GM12865 (cell line): ENCODE results near the gene DPPA2.
A peak's percentile ranks its signal among the peaks of the same experiment; 100 is the strongest.

Source experiments
- DNase-seq: peaks from one replicate; pipeline ENCODE4 v3.0.0; 2010; ENCODE audit warnings: low read depth
- H3K4me3 ChIP-seq: 2 replicates; pipeline ENCODE4 v1.5.1; 2011; ENCODE audit warnings: mild to moderate bottlenecking, low read depth, low read length, control low read depth
- CTCF ChIP-seq: IDR thresholded peaks from 2 replicates; pipeline ENCODE4 v1.5.1; 2011; ENCODE audit warnings: low read length, control low read depth, low read depth, inconsistent platforms; ENCODE audit not compliant: insufficient read depth; ENCODE audit errors: missing control alignments

DPPA2 gene

DNA sequence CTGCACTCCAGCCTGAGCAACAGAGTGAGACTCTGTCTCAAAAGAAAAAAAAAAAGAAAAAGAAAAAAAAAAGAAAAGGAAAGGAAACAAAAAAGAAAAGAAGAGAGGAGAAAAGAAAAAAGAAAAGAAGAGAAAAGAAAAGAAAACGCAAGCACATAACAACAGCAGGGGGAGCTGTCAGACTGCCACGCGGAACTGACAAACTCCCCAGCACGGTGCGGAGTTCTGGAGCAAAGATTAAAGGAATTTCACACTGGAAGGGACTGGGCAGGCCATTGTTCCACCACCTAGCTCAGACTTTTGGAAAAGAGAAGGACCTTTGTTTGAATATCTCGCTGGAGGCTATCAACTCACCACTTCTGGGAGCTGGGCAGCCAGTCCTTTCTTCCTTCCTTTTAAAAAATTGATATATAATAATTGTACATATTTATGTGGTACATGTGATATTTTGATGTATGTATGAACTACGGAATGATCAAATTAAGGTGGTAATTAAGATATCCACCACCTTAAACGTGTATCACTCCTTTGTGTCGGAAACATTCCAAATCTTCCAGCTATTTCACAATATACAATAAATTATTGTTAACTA lies 40.5 kb downstream of the DPPA2 start:
- peak; percentile 1 for DNase-seq
- H3K4me3 ChIP-seq, result no peak overlapping the region
- TF ChIP-seq CTCF, result peak; percentile 17

GRCh38 chr3:109270779-109271178 lies 45.5 kb downstream of the DPPA2 start:
- no peak for DNase-seq
- H3K4me3 ChIP-seq, result no peak overlapping the region
- TF ChIP-seq CTCF, result no peak

GRCh38 chr3:109269577-109270275 lies 46.6 kb downstream of the DPPA2 start:
- H3K4me3 ChIP-seq, result no peak overlapping the region
- TF ChIP-seq CTCF, result no peak
- DNase-seq, result no peak

DNA sequence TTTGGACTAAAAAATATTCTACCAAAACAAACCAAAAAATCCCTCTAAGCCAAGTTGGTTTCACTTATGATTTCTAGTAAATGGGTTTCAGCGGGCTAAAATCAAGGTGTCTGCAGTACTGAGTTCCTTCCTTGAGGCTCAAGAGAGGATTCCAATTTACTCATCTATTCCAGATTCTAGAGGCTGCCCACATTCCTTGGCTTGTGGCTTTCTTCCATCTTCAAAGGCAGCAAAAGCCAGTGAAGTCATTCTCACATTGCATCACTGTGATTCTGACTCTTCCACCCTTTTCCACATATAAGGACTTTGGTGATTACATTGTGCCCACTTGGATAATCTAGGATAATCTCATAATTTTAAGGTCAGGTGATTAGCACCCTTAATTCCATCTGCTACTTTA lies 48.1 kb downstream of the DPPA2 start:
- no peak for TF ChIP-seq CTCF
- DNase-seq, result no peak
- no peak overlapping the region for H3K4me3 ChIP-seq

DNA sequence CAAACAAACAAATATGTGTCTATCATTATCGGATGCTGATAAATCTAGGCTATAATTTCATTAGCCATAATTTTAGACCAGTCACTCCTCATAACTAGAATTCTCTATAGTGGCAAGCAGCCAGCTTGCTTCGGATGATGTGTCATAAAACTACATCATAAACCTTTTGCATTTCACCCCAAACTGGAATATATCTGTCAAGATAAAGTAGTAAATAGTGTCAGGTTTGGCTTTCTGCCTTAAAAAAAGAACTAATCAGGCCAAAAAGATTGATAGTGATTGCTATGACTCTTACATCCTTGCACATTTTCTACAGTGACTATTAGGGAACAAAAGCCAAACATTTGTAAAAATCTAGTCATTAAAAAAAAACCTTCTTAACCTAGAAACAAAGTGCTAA lies 51.0 kb downstream of the DPPA2 start:
- TF ChIP-seq CTCF, result no peak
- DNase-seq, result no peak
- no peak overlapping the region for H3K4me3 ChIP-seq

DNA sequence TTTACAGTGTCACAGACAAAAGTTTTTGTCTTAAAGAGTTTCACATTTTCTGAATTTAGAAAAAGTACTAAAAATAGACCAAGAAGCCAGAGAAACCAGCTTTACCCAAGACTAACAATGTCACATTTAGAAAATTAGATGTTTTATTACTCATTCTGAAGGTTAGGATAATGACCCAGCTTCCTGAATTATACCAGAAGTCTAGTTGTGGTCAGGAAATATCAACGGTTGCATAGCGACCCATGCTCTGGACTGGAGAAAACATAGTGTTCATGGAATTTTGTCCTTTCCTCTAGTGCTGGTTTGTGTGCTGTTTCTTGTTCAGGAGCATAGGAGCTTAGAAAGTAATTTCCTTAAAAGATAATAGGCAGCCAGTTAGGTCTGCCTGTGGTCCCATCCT lies 59.0 kb downstream of the DPPA2 start:
- no peak for TF ChIP-seq CTCF
- DNase-seq, result no peak

DNA sequence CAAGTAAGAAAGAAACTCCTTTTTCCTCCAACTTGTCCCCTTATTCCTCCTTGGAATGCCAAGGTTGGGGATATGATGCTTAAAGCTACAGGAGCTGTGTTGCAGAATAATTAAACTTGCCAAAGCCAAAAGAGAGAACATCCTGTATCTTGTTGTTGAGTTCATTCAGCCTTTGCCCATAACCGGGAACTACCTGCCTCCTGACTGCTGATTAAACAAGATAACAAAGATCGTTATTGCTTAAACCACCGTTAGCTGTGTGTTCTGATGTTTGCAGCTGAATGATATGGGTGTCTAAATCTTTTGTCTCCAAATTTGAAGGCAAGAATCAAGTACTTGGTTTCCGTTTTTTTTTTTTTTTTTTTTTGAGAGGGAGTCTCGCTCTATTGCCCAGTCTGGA lies 61.5 kb downstream of the DPPA2 start:
- no peak for TF ChIP-seq CTCF
- H3K4me3 ChIP-seq, result no peak overlapping the region
- DNase-seq, result no peak

More for the DNA sequence above, 59.0 kb downstream of the DPPA2 start:
- no peak overlapping the region for H3K4me3 ChIP-seq
